ENCODE data around the gene PTPRN2.
"Not testable (repeated sequence)": the region's sequence is repeated elsewhere in the genome, so short reads cannot be mapped to it uniquely, and the experiment has no call there.

PTPRN2 gene

GRCh38 chr7:158432369-158433341, 155.0 kb downstream of the PTPRN2 start:
- peak overlapping the region; percentile 76 for H3K9ac ChIP-seq (ENCODE audit: low read depth, low read length)
- peak overlapping the region; percentile 42 for H3K4me3 ChIP-seq (ENCODE audit: low read length)
- no peaks in the 10 kb centered on the region for H3K27me3 ChIP-seq (ENCODE audit: control insufficient read depth, insufficient read depth, low read length)
- H3K36me3 ChIP-seq (ENCODE audit: insufficient read depth, low read length): no peaks in the 10 kb centered on the region
- peaks cover 13% of the 10 kb centered on the region for H3K4me1 ChIP-seq (ENCODE audit: control insufficient read depth, insufficient read depth, low read length)
- H3K4me2 ChIP-seq (ENCODE audit: low read length): peak overlapping the region; percentile 74
- H3K9me3 ChIP-seq (replicated peaks; ENCODE audit: low read length): no peaks in the 10 kb centered on the region

DNA sequence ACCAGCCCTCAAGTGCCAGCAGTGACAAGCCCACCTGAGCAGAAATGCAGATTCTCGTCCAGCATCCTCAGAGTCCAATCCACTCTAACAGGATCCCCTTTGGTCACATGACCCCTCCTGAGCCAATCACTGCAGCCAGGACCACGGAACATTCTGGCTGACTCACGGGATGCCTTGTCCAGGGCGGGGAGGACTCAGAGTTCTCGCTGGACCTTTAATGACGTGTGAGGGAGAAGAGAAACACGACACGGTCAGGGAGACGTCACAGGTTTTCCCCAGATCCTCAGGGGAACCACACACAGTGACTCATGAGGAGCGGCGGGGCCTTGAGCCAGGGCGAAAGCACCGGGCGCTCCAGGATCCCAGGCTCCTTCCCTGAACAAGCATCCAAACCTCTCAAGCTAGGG, 155.7 kb downstream of the PTPRN2 start:
- peak overlapping the region; percentile 76 for H3K9ac ChIP-seq (ENCODE audit: low read depth, low read length)
- H3K4me2 ChIP-seq (ENCODE audit: low read length): peak overlapping the region; percentile 75
- H3K9me3 ChIP-seq (replicated peaks; ENCODE audit: low read length): no peaks in the 10 kb centered on the region
- no peaks in the 10 kb centered on the region for H3K27me3 ChIP-seq (ENCODE audit: control insufficient read depth, insufficient read depth, low read length)
- no peaks in the 10 kb centered on the region for H3K36me3 ChIP-seq (ENCODE audit: insufficient read depth, low read length)
- H3K4me3 ChIP-seq (ENCODE audit: low read length): peak overlapping the region; percentile 60
- peaks cover 13% of the 10 kb centered on the region for H3K4me1 ChIP-seq (ENCODE audit: control insufficient read depth, insufficient read depth, low read length)

- peaks cover 13% of the 10 kb centered on the region for H3K4me1 ChIP-seq (ENCODE audit: control insufficient read depth, insufficient read depth, low read length)
- H3K4me2 ChIP-seq (ENCODE audit: low read length): peak overlapping the region; percentile 75
- peak overlapping the region; percentile 73 for H3K9ac ChIP-seq (ENCODE audit: low read depth, low read length)
- H3K27me3 ChIP-seq (ENCODE audit: control insufficient read depth, insufficient read depth, low read length): no peaks in the 10 kb centered on the region
- H3K4me3 ChIP-seq (ENCODE audit: low read length): peak overlapping the region; percentile 60
- H3K36me3 ChIP-seq (ENCODE audit: insufficient read depth, low read length): no peaks in the 10 kb centered on the region
- H3K9me3 ChIP-seq (replicated peaks; ENCODE audit: low read length): no peaks in the 10 kb centered on the region
Measured at GRCh38 chr7:158431055-158431940, 156.3 kb downstream of the PTPRN2 start.

DNA sequence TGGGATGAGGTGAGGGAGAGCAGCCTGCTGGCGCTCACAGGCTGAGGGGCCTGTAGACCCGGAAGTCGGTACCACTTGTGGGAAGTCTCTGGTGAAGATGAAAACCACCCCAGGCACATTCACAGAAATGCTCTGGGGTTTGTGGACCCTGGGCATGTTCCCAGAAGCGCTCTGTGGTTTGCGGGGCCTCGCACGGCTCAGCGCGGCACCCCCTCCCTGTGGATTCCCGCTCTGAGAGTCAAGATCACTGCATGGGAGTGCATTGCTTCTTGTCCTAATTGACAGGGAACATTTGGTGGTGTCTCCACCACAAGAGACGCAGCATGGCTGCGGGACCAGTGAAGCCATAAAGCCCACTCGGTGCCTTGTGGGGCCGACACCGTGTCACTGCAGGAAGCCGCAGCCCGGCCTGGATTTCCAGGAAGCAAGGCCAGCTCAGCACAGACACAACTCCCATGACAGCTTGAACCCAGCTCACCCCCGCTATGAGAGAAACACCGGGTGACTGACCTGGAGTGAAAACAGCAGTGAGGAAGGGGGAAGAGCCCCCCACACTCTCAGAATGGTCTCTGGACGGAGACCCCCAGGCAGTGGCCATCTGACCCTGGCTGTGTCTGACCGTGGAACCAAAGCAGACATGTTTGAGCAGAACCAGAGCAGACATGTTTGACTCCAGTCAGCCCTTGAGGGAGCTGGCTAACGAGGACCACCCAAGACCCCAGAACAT, 157.2 kb downstream of the PTPRN2 start:
- peaks cover 13% of the 10 kb centered on the region for H3K4me1 ChIP-seq (ENCODE audit: control insufficient read depth, insufficient read depth, low read length)
- H3K9me3 ChIP-seq (replicated peaks; ENCODE audit: low read length): no peaks in the 10 kb centered on the region
- no peak overlapping the region for H3K9ac ChIP-seq (ENCODE audit: low read depth, low read length)
- H3K4me2 ChIP-seq (ENCODE audit: low read length): no peak overlapping the region
- no peaks in the 10 kb centered on the region for H3K36me3 ChIP-seq (ENCODE audit: insufficient read depth, low read length)
- H3K27me3 ChIP-seq (ENCODE audit: control insufficient read depth, insufficient read depth, low read length): no peaks in the 10 kb centered on the region
- no peak overlapping the region for H3K4me3 ChIP-seq (ENCODE audit: low read length)

DNA sequence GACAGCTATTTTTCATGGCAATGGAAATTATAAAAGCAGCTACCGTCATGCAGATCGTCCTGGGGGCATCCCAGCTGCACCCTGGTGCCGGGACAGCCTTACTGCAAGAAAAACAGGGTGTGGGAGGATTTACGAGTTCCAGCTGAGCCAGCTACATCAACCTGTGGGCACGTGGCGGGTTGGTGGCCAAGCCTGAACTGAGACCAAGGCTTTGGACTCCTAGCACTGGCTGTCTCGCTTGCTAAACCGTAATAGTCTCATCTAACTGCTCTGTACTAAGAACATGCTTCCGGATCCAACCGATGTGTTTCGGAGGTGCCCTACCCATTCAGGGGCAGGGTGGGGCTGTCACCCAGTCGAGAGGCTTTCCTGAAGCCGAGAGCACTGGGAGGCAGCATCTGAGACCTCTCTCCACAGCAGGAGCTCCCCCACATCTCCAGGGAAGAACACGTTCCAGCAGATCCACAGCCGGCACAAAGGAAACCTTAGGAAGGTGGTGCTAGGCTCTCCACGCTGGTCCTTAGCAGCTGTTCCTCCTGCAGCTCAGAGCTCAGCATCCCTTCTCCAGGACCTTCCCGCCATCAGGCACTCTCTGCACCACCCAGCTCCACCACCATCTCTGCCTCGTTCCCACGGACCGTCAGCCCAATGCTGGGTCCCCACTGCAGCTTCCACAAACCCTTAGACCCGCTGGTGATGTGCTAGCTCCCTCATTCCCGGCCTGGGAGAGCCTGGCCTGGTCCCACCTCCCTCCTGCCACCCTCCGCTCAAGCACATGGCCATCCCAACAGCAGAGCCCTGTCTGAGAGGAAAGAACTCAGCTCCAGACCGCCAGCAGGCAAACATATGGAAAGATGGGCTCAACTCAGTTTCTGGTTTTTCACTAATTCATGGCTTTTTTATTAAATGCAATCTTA, 158.5 kb downstream of the PTPRN2 start:
- Histone ChIP-seq H3K9ac (ENCODE audit: low read depth, low read length) (no peak overlapping the region), H3K4me2 (ENCODE audit: low read length) (no peak overlapping the region), H3K36me3 (ENCODE audit: insufficient read depth, low read length) (no peaks in the 10 kb centered on the region), H3K9me3 (replicated peaks; ENCODE audit: low read length) (no peaks in the 10 kb centered on the region), H3K4me1 (ENCODE audit: control insufficient read depth, insufficient read depth, low read length) (peaks cover 13% of the 10 kb centered on the region), H3K4me3 (ENCODE audit: low read length) (no peak overlapping the region), H3K27me3 (ENCODE audit: control insufficient read depth, insufficient read depth, low read length) (no peaks in the 10 kb centered on the region)

DNA sequence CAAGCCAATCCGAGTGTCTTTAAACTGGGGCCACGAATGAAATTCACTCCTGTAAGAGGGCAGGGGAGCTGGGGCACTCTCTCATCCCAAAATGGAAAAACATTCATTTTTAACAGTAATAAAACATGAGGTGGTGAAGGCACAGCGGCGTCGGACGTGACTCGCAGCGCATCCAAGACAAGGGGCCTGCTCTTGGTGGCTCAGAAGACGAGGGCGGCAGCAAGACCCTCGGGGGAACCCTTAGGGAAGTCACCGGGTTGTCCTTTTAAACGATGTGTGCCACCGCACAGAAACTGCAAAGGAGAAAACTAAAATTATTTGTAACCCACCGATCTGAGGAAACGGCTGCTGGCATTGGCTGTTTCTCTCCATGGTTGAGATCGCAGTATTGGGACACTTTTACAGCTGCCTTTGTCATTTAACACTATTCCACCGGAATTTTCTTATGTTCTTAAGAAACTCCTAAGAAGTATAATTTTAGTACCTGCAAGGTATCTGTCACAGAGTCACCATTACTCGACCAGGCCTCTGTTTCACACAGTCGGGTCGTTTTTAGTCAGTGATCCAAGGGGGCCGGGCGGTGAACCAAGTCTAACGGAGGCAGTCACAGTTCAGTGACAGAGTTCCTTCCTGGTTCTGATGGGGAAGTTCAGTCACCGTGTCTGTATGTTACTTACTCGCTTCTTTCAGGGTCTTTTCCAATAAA, 159.3 kb downstream of the PTPRN2 start:
- Histone ChIP-seq H3K9me3 (replicated peaks; ENCODE audit: low read length) (no peaks in the 10 kb centered on the region), H3K27me3 (ENCODE audit: control insufficient read depth, insufficient read depth, low read length) (no peaks in the 10 kb centered on the region), H3K4me1 (ENCODE audit: control insufficient read depth, insufficient read depth, low read length) (peaks cover 13% of the 10 kb centered on the region), H3K4me3 (ENCODE audit: low read length) (no peak overlapping the region), H3K9ac (ENCODE audit: low read depth, low read length) (no peak overlapping the region), H3K36me3 (ENCODE audit: insufficient read depth, low read length) (no peaks in the 10 kb centered on the region), H3K4me2 (ENCODE audit: low read length) (no peak overlapping the region)

DNA sequence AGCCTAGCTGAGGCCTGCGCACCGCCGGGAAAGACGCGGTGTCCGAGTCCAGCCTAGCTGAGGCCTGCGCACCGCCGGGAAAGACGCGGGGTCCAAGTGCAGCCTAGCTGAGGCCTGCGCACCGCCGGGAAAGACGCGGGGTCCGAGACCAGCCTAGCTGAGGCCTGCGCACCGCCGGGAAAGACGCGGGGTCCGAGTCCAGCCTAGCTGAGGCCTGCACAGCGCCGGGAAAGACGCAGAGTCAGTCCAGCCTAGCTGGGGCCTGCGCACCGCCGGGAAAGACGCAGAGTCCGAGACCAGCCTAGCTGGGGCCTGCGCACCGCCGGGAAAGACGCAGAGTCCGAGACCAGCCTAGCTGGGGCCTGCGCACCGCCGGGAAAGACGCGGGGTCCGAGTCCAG, 161.9 kb downstream of the PTPRN2 start:
- not testable (repeated sequence) for H3K9ac ChIP-seq (ENCODE audit: low read depth, low read length); H3K9me3 ChIP-seq (replicated peaks; ENCODE audit: low read length); H3K4me3 ChIP-seq (ENCODE audit: low read length); H3K4me1 ChIP-seq (ENCODE audit: control insufficient read depth, insufficient read depth, low read length); H3K27me3 ChIP-seq (ENCODE audit: control insufficient read depth, insufficient read depth, low read length); H3K4me2 ChIP-seq (ENCODE audit: low read length); H3K36me3 ChIP-seq (ENCODE audit: insufficient read depth, low read length)

- Histone ChIP-seq H3K9ac (ENCODE audit: low read depth, low read length) (no peak overlapping the region), H3K9me3 (replicated peaks; ENCODE audit: low read length) (peaks cover 4% of the 10 kb centered on the region), H3K4me1 (ENCODE audit: control insufficient read depth, insufficient read depth, low read length) (no peaks in the 10 kb centered on the region), H3K4me3 (ENCODE audit: low read length) (no peak overlapping the region), H3K36me3 (ENCODE audit: insufficient read depth, low read length) (no peaks in the 10 kb centered on the region), H3K4me2 (ENCODE audit: low read length) (no peak overlapping the region), H3K27me3 (ENCODE audit: control insufficient read depth, insufficient read depth, low read length) (no peaks in the 10 kb centered on the region)
Measured at GRCh38 chr7:158424531-158424930, 163.1 kb downstream of the PTPRN2 start.

DNA sequence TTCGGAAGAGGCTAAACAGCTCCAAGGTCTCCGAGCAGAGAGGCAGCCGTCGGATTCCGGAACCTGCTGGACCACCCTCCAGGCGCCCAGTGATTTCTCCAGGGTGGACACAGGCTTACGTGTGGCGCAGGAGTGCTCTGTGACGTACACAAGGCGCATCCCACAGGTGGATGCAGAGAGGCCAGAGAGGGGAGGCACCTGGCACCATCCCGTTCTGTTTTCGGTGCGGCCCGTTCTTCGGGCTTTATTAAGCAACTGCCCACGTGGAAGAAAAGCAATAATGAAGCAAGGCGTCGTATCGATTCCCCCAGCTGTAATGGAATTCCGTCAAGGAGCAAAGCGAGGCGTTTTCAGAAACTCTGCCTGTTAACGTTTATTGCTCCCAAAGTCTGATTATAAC, 163.6 kb downstream of the PTPRN2 start:
- H3K27me3 ChIP-seq (ENCODE audit: control insufficient read depth, insufficient read depth, low read length): no peaks in the 10 kb centered on the region
- H3K9ac ChIP-seq (ENCODE audit: low read depth, low read length): no peak overlapping the region
- H3K36me3 ChIP-seq (ENCODE audit: insufficient read depth, low read length): no peaks in the 10 kb centered on the region
- H3K4me2 ChIP-seq (ENCODE audit: low read length): no peak overlapping the region
- no peak overlapping the region for H3K4me3 ChIP-seq (ENCODE audit: low read length)
- no peaks in the 10 kb centered on the region for H3K4me1 ChIP-seq (ENCODE audit: control insufficient read depth, insufficient read depth, low read length)
- H3K9me3 ChIP-seq (replicated peaks; ENCODE audit: low read length): peaks cover 4% of the 10 kb centered on the region

DNA sequence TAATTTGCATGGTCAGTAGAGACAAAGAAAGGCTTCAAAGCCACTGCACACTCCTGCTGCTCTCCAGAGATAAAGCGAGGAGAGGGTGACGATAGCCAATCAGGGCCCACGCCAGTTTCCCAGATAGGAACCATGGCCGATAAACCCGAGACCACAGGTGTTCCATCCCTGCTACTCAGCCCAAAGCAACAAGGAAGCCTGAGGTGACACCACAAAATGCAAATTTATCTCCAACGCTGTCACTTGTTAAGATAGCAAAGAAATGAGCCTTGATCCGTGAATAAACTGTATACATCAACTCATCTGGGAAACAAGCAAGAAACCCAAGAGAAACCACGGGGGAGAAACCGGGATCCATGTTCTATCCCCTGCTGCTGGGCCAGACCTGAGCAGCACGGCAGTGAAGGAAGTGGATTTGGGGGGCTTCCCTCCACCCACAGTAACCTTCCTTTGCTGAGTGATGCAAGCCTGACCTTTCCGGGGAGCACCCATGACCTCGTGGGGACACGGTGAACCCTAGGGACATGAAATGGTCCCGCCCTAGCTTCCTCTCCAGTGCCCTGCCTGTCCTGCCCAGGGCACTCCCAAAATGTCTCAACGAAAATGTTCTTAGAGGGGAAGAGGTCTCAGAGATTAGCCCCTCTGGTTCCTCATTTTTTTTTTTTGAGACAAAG, 164.6 kb downstream of the PTPRN2 start:
- no peak overlapping the region for H3K4me2 ChIP-seq (ENCODE audit: low read length)
- peaks cover 4% of the 10 kb centered on the region for H3K9me3 ChIP-seq (replicated peaks; ENCODE audit: low read length)
- H3K36me3 ChIP-seq (ENCODE audit: insufficient read depth, low read length): no peaks in the 10 kb centered on the region
- no peaks in the 10 kb centered on the region for H3K4me1 ChIP-seq (ENCODE audit: control insufficient read depth, insufficient read depth, low read length)
- H3K27me3 ChIP-seq (ENCODE audit: control insufficient read depth, insufficient read depth, low read length): no peaks in the 10 kb centered on the region
- H3K4me3 ChIP-seq (ENCODE audit: low read length): no peak overlapping the region
- no peak overlapping the region for H3K9ac ChIP-seq (ENCODE audit: low read depth, low read length)
